CD14-positive monocyte (primary cell): ENCODE data around the gene CHKA. TPM values are rescaled to one million over a fixed set of nuclear protein-coding genes. Genes with fewer than 3 reads are reported as not detected.

Experiments
- DNase-seq, 3 donors: peaks; one replicate each; pipeline ENCODE4 v3.0.0-alpha.2; 2011 to 2022
- H2AFZ ChIP-seq: 2 replicates; pipeline ENCODE4 v1.6.0; 2012; ENCODE audit warnings: mild to moderate bottlenecking, low read depth, low read length, inconsistent platforms; ENCODE audit not compliant: insufficient read depth, poor library complexity, severe bottlenecking
- H3K27ac ChIP-seq, 2 donors: 1 replicate in 1 of 2; 2 replicates in 1 of 2; pipeline ENCODE4 v1.5.1; 2012 to 2013; ENCODE audit warnings: low read length in 2 of 2, control low read depth in 1 of 2, inconsistent platforms in 1 of 2, low read depth in 1 of 2, mild to moderate bottlenecking in 1 of 2
- H3K27me3 ChIP-seq, 2 donors: one replicate each; pipeline versions ENCODE4 v1.6.0 to v1.6.1; 2011 to 2013; ENCODE audit warnings: low read length in 2 of 2; ENCODE audit not compliant: control insufficient read depth in 2 of 2, insufficient read depth in 2 of 2
- H3K36me3 ChIP-seq, 2 donors: replicated peaks in 1 of 2; 1 replicate in 1 of 2; 2 replicates in 1 of 2; pipeline versions ENCODE4 v1.5.1 to v1.6.1; 2012 to 2013; ENCODE audit warnings: low read length in 2 of 2, control low read depth in 1 of 2, inconsistent platforms in 1 of 2, mild to moderate bottlenecking in 1 of 2; ENCODE audit not compliant: insufficient read depth in 2 of 2, control insufficient read depth in 1 of 2
- H3K4me1 ChIP-seq, 2 donors: 1 replicate in 1 of 2; 2 replicates in 1 of 2; pipeline versions ENCODE4 v1.5.1 to v1.6.1; 2012 to 2013; ENCODE audit warnings: low read length in 2 of 2, control low read depth in 1 of 2, inconsistent platforms in 1 of 2, mild to moderate bottlenecking in 1 of 2, moderate library complexity in 1 of 2; ENCODE audit not compliant: insufficient read depth in 2 of 2, control insufficient read depth in 1 of 2
- H3K4me2 ChIP-seq: replicated peaks from 2 replicates; pipeline ENCODE3; 2012; ENCODE audit warnings: low read length, moderate library complexity, mild to moderate bottlenecking; ENCODE audit not compliant: poor library complexity, severe bottlenecking; ENCODE audit errors: extremely low read depth
- H3K4me3 ChIP-seq, 3 experiments: fragments of 200-600 bp in 1 of 3; sonication (generic) in 1 of 3; replicated peaks in 1 of 3; 1 replicate in 2 of 3; 2 replicates in 1 of 3; pipeline ENCODE4 v1.5.1; 2011 to 2013; ENCODE audit warnings: low read length in 3 of 3, mild to moderate bottlenecking in 3 of 3, control low read depth in 2 of 3, low read depth in 2 of 3, inconsistent platforms in 1 of 3, moderate library complexity in 1 of 3
- H3K79me2 ChIP-seq: 2 replicates; pipeline ENCODE4 v1.6.0; 2012; ENCODE audit warnings: mild to moderate bottlenecking, control low read depth, inconsistent platforms, low read length, moderate library complexity; ENCODE audit not compliant: insufficient read depth
- H3K9ac ChIP-seq: 2 replicates; pipeline ENCODE4 v1.6.0; 2017; ENCODE audit warnings: low read length, mild to moderate bottlenecking; ENCODE audit not compliant: insufficient read depth, poor library complexity, severe bottlenecking
- H3K9me3 ChIP-seq, 2 donors: replicated peaks in 1 of 2; 1 replicate in 1 of 2; 2 replicates in 1 of 2; pipeline versions ENCODE4 v1.5.1 to v1.6.1; 2012 to 2013; ENCODE audit warnings: low read length in 2 of 2, control low read depth in 1 of 2; ENCODE audit not compliant: control insufficient read depth in 1 of 2, insufficient read depth in 1 of 2
- H4K20me1 ChIP-seq: 2 replicates; pipeline ENCODE4 v1.6.0; 2012; ENCODE audit warnings: mild to moderate bottlenecking, low read length, control low read depth, moderate library complexity; ENCODE audit not compliant: insufficient read depth
- H3K27ac Mint-ChIP-seq, 7 donors: one replicate each; pipeline ENCODE4 v1.8.0; 2020; ENCODE audit warnings: mild to moderate bottlenecking in 7 of 7, mixed read lengths in 7 of 7, moderate library complexity in 6 of 7, inconsistent platforms in 2 of 7
- H3K27me3 Mint-ChIP-seq, 3 donors: one replicate each; pipeline ENCODE4 v1.8.0; 2021 to 2022; ENCODE audit warnings: low read depth in 3 of 3, mild to moderate bottlenecking in 3 of 3, mixed read lengths in 3 of 3, moderate library complexity in 3 of 3, inconsistent platforms in 1 of 3
- H3K36me3 Mint-ChIP-seq, 2 donors: one replicate each; pipeline ENCODE4 v1.8.0; 2020; ENCODE audit warnings: mixed read lengths in 2 of 2, inconsistent platforms in 1 of 2, mild to moderate bottlenecking in 1 of 2
- H3K4me1 Mint-ChIP-seq: one replicate; pipeline ENCODE4 v1.8.0; 2020; ENCODE audit warnings: mild to moderate bottlenecking, mixed read lengths
- H3K4me3 Mint-ChIP-seq, 2 donors: one replicate each; pipeline ENCODE4 v1.8.0; 2020; ENCODE audit warnings: mild to moderate bottlenecking in 2 of 2, mixed read lengths in 2 of 2, moderate library complexity in 1 of 2
- H3K9me3 Mint-ChIP-seq, 7 donors: one replicate each; pipeline ENCODE4 v1.8.0; 2020 to 2022; ENCODE audit warnings: mixed read lengths in 7 of 7, mild to moderate bottlenecking in 6 of 7, moderate library complexity in 6 of 7, inconsistent platforms in 2 of 7
- WGBS: methylation state at CpG from one replicate; pipeline ENCODE4 v1.1.5; 2013; ENCODE audit warnings: missing lambda C conversion rate; ENCODE audit not compliant: insufficient coverage; 5-methylcytosine and 5-hydroxymethylcytosine counted together
- intact Hi-C, 2 donors: fragments of 100-400 bp; cut with micrococcal nuclease; formaldehyde crosslinking; loops; one replicate each; pipeline versions ENCODE4 v1.15.0 to v1.15.1; 2023
- polyA plus RNA-seq, 3 donors: library from polyadenylated mRNA; depleted of rRNA in 1 of 3; unstranded in 2 of 3; stranded (reverse) in 1 of 3; fragments of 300-500 nt in 2 of 3; fragments of >200 nt in 1 of 3; fragmentation: Illumina TruSeq in 2 of 3; gene quantifications; 1 replicate in 2 of 3; 2 replicates in 1 of 3; pipeline ENCODE4 v1.2.3, GENCODE V29; 2012 to 2021
- TF ChIP-seq, protein P1 (sequence below): fragments of 200-600 bp; IDR thresholded peaks from one replicate; pipeline ENCODE4 v1.8.0; 2022; ENCODE audit warnings: antibody characterized with exemption, mild to moderate bottlenecking

CHKA gene
- polyA plus RNA-seq, 3 donors, result 2.8 to 20.9 (median 5.7) TPM

- Histone ChIP-seq H3K9ac (no peak overlapping the region), H3K4me2 (no peak overlapping the region), H3K4me3 (no peak overlapping the region), H3K4me1 (peaks cover 44 to 55% of the 10 kb centered on the region in 2 donors), H4K20me1 (no peaks in the 10 kb centered on the region), H3K36me3 (no peaks in the 10 kb centered on the region), H3K79me2 (no peaks in the 10 kb centered on the region), H2AFZ (no peak overlapping the region), H3K27ac (no peak overlapping the region), H3K9me3 (no peaks in the 10 kb centered on the region), H3K27me3 (peaks cover 0 to 6% of the 10 kb centered on the region in 2 donors)
- intact Hi-C loops, result no loop called here
- WGBS, result 33% methylated on average over 3 of the region's 9 CpGs
- no peak for DNase-seq
- TF ChIP-seq, protein P1, sequence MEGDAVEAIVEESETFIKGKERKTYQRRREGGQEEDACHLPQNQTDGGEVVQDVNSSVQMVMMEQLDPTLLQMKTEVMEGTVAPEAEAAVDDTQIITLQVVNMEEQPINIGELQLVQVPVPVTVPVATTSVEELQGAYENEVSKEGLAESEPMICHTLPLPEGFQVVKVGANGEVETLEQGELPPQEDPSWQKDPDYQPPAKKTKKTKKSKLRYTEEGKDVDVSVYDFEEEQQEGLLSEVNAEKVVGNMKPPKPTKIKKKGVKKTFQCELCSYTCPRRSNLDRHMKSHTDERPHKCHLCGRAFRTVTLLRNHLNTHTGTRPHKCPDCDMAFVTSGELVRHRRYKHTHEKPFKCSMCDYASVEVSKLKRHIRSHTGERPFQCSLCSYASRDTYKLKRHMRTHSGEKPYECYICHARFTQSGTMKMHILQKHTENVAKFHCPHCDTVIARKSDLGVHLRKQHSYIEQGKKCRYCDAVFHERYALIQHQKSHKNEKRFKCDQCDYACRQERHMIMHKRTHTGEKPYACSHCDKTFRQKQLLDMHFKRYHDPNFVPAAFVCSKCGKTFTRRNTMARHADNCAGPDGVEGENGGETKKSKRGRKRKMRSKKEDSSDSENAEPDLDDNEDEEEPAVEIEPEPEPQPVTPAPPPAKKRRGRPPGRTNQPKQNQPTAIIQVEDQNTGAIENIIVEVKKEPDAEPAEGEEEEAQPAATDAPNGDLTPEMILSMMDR, result no peak
- H3K9me3 Mint-ChIP-seq, result peaks cover 0 to 6% (median 0%) of the 10 kb centered on the region in 7 donors
- H3K27me3 Mint-ChIP-seq, result peaks cover 12 to 42% (median 15%) of the 10 kb centered on the region in 3 donors
- H3K27ac Mint-ChIP-seq, result no peak overlapping the region
- peaks cover 0 to 2% of the 10 kb centered on the region in 2 donors for H3K36me3 Mint-ChIP-seq
- H3K4me1 Mint-ChIP-seq, result peaks cover 43% of the 10 kb centered on the region
- H3K4me3 Mint-ChIP-seq, result peak overlapping the region in 1 of 2 donors; percentile 64
These were observed 19.5 kb upstream of the CHKA start for GRCh38 chr11:68140496-68141245.

DNA sequence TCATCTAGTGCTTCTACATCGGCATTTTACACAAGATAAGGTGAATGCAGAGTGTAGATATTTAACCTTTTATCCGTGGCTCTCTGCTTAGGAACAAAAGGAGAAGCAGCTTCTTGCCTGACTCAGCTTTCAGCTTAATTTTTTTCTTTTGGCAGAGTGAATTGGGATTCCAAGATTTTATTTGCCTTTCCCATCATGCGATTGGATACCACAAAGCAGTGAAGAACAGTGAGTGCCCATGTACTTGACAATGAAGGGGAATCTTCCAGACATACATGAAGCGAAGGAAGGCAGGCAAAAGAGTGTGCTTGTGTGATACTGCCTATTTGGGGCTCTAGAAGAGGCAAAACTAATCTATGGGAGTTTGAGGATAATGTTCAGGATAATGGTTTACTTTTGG lies 17.0 kb upstream of the CHKA start:
- Histone ChIP-seq H3K36me3 (no peaks in the 10 kb centered on the region), H3K27me3 (peaks cover 0 to 6% of the 10 kb centered on the region in 2 donors), H2AFZ (no peak overlapping the region), H3K9me3 (peaks cover 8 to 16% of the 10 kb centered on the region in 2 donors), H3K4me2 (no peak overlapping the region), H3K4me3 (no peak overlapping the region), H3K27ac (no peak overlapping the region), H3K9ac (no peak overlapping the region), H4K20me1 (no peaks in the 10 kb centered on the region), H3K79me2 (no peaks in the 10 kb centered on the region), H3K4me1 (peaks cover 31 to 38% of the 10 kb centered on the region in 2 donors)
- TF ChIP-seq, protein P1, result no peak
- Mint-ChIP-seq H3K4me1 (peaks cover 28% of the 10 kb centered on the region), H3K9me3 (peaks cover 6 to 26% (median 17%) of the 10 kb centered on the region in 7 donors), H3K36me3 (peaks cover 0 to 2% of the 10 kb centered on the region in 2 donors), H3K27ac (no peak overlapping the region), H3K27me3 (peaks cover 12 to 34% (median 17%) of the 10 kb centered on the region in 3 donors), H3K4me3 (no peak overlapping the region)
- intact Hi-C loops, result no loop called here
- DNase-seq, result no peak
- WGBS, result 77% methylated on average over 3 of the region's 4 CpGs
